Stimulated activated CD8-positive, alpha-beta memory T cell treated with anti-CD3 and anti-CD28 coated beads, Interleukin-15, amount 100 ng/mL, for 4 hours (primary cell): ENCODE data around the gene PSMG3.

ENCODE experiments used
- DNase-seq, 2 donors: peaks; one replicate each; pipeline ENCODE4 v3.0.0-alpha.2; 2020; ENCODE audit warnings: low read depth in 2 of 2

Gene PSMG3

GRCh38 chr7:1569833-1570632 lies at the start of gene PSMG3:
PSMG3 (minus strand) TSS chr7:1570032; CDS start chr7:1569339, 693 bp downstream.
- DNase-seq = peak; percentile 73 to 80

GRCh38 chr7:1618475-1618874 lies 48.6 kb upstream of the PSMG3 start:
- no peak for DNase-seq

GRCh38 chr7:1617957-1618356 lies 48.1 kb upstream of the PSMG3 start:
- no peak for DNase-seq

GRCh38 chr7:1616741-1617140 lies 46.9 kb upstream of the PSMG3 start:
- no peak for DNase-seq

- DNase-seq = no peak
Measured at GRCh38 chr7:1611708-1612241, 41.9 kb upstream of the PSMG3 start.

- no peak for DNase-seq
Measured at GRCh38 chr7:1610678-1611302, 41.0 kb upstream of the PSMG3 start.

- DNase-seq = no peak
Measured at GRCh38 chr7:1610013-1610677, 40.3 kb upstream of the PSMG3 start.

- no peak for DNase-seq
Measured at GRCh38 chr7:1609023-1609422, 39.2 kb upstream of the PSMG3 start.

GRCh38 chr7:1608318-1608717 lies 38.5 kb upstream of the PSMG3 start:
- no peak for DNase-seq

- DNase-seq = no peak
Measured at GRCh38 chr7:1607696-1608095, 37.9 kb upstream of the PSMG3 start.

GRCh38 chr7:1607001-1607400 lies 37.2 kb upstream of the PSMG3 start:
- no peak for DNase-seq

GRCh38 chr7:1604383-1604782 lies 34.6 kb upstream of the PSMG3 start:
- no peak for DNase-seq

- no peak for DNase-seq
Measured at GRCh38 chr7:1603346-1604225, 33.8 kb upstream of the PSMG3 start.

- DNase-seq = no peak
Measured at GRCh38 chr7:1602386-1602785, 32.6 kb upstream of the PSMG3 start.

GRCh38 chr7:1601956-1602355 lies 32.1 kb upstream of the PSMG3 start:
- no peak for DNase-seq

- DNase-seq = no peak
Measured at GRCh38 chr7:1599640-1600395, 30.0 kb upstream of the PSMG3 start.

- no peak for DNase-seq
Measured at GRCh38 chr7:1598961-1599639, 29.3 kb upstream of the PSMG3 start.

- DNase-seq = no peak
Measured at GRCh38 chr7:1598286-1598685, 28.5 kb upstream of the PSMG3 start.

- no peak for DNase-seq
Measured at GRCh38 chr7:1597791-1598190, 28.0 kb upstream of the PSMG3 start.

- DNase-seq = no peak
Measured at GRCh38 chr7:1597066-1597760, 27.4 kb upstream of the PSMG3 start.
